Mesenchymal stem cell (in vitro differentiated cells and primary cell): ENCODE data around the gene CDH24.

Source experiments
- DNase-seq: peaks from one replicate; pipeline ENCODE4 v3.0.0-alpha.2; 2013
- H2AFZ ChIP-seq: one replicate; pipeline ENCODE4 v1.6.1; 2013; ENCODE audit warnings: low read depth, mild to moderate bottlenecking, control low read depth, inconsistent platforms, low read length, moderate library complexity
- H2AK5ac ChIP-seq: 2 replicates; pipeline ENCODE4 v1.6.1; 2013; ENCODE audit warnings: low read length, moderate library complexity, mild to moderate bottlenecking, inconsistent platforms; ENCODE audit not compliant: severe bottlenecking
- H2BK120ac ChIP-seq: one replicate; pipeline ENCODE4 v1.6.1; 2013; ENCODE audit warnings: low read depth, mild to moderate bottlenecking, inconsistent platforms, low read length, moderate library complexity
- H2BK12ac ChIP-seq, 2 experiments: one replicate each; pipeline ENCODE4 v1.6.1; 2013; ENCODE audit warnings: inconsistent platforms in 2 of 2, low read length in 2 of 2, mild to moderate bottlenecking in 2 of 2, moderate library complexity in 2 of 2, control low read depth in 1 of 2
- H2BK15ac ChIP-seq: one replicate; pipeline ENCODE4 v1.6.1; 2013; ENCODE audit warnings: mild to moderate bottlenecking, low read depth, inconsistent platforms; ENCODE audit not compliant: poor library complexity, severe bottlenecking
- H2BK5ac ChIP-seq: 2 replicates; pipeline ENCODE4 v1.6.1; 2013; ENCODE audit warnings: low read depth, mild to moderate bottlenecking, low read length, control low read depth, inconsistent platforms; ENCODE audit not compliant: poor library complexity, severe bottlenecking
- H3K14ac ChIP-seq, 2 experiments: one replicate each; pipeline ENCODE4 v1.6.1; 2013; ENCODE audit warnings: inconsistent platforms in 2 of 2, low read length in 2 of 2, control low read depth in 1 of 2, mild to moderate bottlenecking in 1 of 2, moderate library complexity in 1 of 2
- H3K18ac ChIP-seq, 2 experiments: one replicate each; pipeline ENCODE4 v1.6.1; 2013; ENCODE audit warnings: inconsistent platforms in 2 of 2, low read length in 2 of 2, control low read depth in 1 of 2, low read depth in 1 of 2, mild to moderate bottlenecking in 1 of 2
- H3K23ac ChIP-seq, 2 experiments: one replicate each; pipeline ENCODE4 v1.6.1; 2013; ENCODE audit warnings: inconsistent platforms in 2 of 2, low read length in 2 of 2, mild to moderate bottlenecking in 2 of 2, moderate library complexity in 2 of 2, control low read depth in 1 of 2
- H3K27ac ChIP-seq: 2 replicates; pipeline ENCODE4 v1.5.1; 2013; ENCODE audit warnings: mild to moderate bottlenecking, moderate library complexity, low read length, control low read depth, inconsistent platforms; ENCODE audit not compliant: poor library complexity, severe bottlenecking
- H3K27me3 ChIP-seq, 2 experiments: 2 replicates each; pipeline versions ENCODE4 v1.6.1 to v1.7.0; 2013; ENCODE audit warnings: low read length in 2 of 2, mild to moderate bottlenecking in 2 of 2, moderate library complexity in 2 of 2, control low read depth in 1 of 2, inconsistent platforms in 1 of 2; ENCODE audit not compliant: control insufficient read depth in 1 of 2, insufficient read depth in 1 of 2
- H3K36me3 ChIP-seq, 2 experiments: 2 replicates each; pipeline versions ENCODE4 v1.6.1 to v1.7.0; 2013; ENCODE audit warnings: low read length in 2 of 2, control low read depth in 1 of 2, inconsistent platforms in 1 of 2, low read depth in 1 of 2, mild to moderate bottlenecking in 1 of 2; ENCODE audit not compliant: insufficient read depth in 2 of 2, control insufficient read depth in 1 of 2
- H3K4ac ChIP-seq, 2 experiments: one replicate each; pipeline ENCODE4 v1.6.1; 2013; ENCODE audit warnings: inconsistent platforms in 2 of 2, low read length in 2 of 2, mild to moderate bottlenecking in 2 of 2, moderate library complexity in 2 of 2, control low read depth in 1 of 2, low read depth in 1 of 2
- H3K4me1 ChIP-seq: 2 replicates; pipeline ENCODE4 v1.6.1; 2013; ENCODE audit warnings: low read depth, low read length, control low read depth; ENCODE audit not compliant: control insufficient read depth, insufficient read depth
- H3K4me2 ChIP-seq: 2 replicates; pipeline ENCODE4 v1.6.1; 2013; ENCODE audit warnings: low read length, mild to moderate bottlenecking, inconsistent platforms; ENCODE audit not compliant: poor library complexity, severe bottlenecking
- H3K4me3 ChIP-seq, 2 experiments: 2 replicates each; pipeline versions ENCODE4 v1.5.1 to v1.7.0; 2013; ENCODE audit warnings: low read length in 2 of 2, mild to moderate bottlenecking in 2 of 2, control low read depth in 1 of 2, low read depth in 1 of 2; ENCODE audit not compliant: insufficient read depth in 1 of 2
- H3K79me1 ChIP-seq: replicated peaks from 2 replicates; pipeline ENCODE4 v1.6.1; 2013; ENCODE audit warnings: mild to moderate bottlenecking, control low read depth, low read length, inconsistent platforms; ENCODE audit not compliant: poor library complexity, severe bottlenecking
- H3K9ac ChIP-seq: 2 replicates; pipeline ENCODE4 v1.7.0; 2013; ENCODE audit warnings: mild to moderate bottlenecking, low read length, moderate library complexity
- H3K9me3 ChIP-seq: 2 replicates; pipeline ENCODE4 v1.7.0; 2013; ENCODE audit warnings: mild to moderate bottlenecking, low read length; ENCODE audit not compliant: control insufficient read depth
- H4K8ac ChIP-seq: one replicate; pipeline ENCODE4 v1.6.1; 2013; ENCODE audit warnings: inconsistent platforms, mild to moderate bottlenecking, low read length, moderate library complexity
- H4K91ac ChIP-seq: one replicate; pipeline ENCODE4 v1.6.1; 2013; ENCODE audit warnings: mild to moderate bottlenecking, low read length, inconsistent platforms
- WGBS: methylation state at CpG from one replicate; pipeline ENCODE4 v1.1.7; 2013; ENCODE audit warnings: mixed read lengths; 5-methylcytosine and 5-hydroxymethylcytosine counted together

The CDH24 gene

GRCh38 chr14:23062002-23062401 is 4.7 kb upstream of the CDH24 start:
- no peaks in the 10 kb centered on the region for H3K27me3 ChIP-seq
- peak overlapping the region in 1 of 2 experiments; percentile 41 for H3K4me3 ChIP-seq
- H3K36me3 ChIP-seq: peaks cover 66 to 77% of the 10 kb centered on the region in 2 experiments
- H2BK120ac ChIP-seq: no peak overlapping the region
- H3K9ac ChIP-seq: peak overlapping the region; percentile 65
- DNase-seq: peak; percentile 95
- WGBS: 0% methylated on average over 4 of the region's 4 CpGs
- no peaks in the 10 kb centered on the region for H3K9me3 ChIP-seq
- peaks cover 6% of the 10 kb centered on the region for H3K79me1 ChIP-seq
- peak overlapping the region in 1 of 2 experiments; percentile 48 for H3K4ac ChIP-seq
- no peak overlapping the region for H3K4me2 ChIP-seq
- H2BK12ac ChIP-seq: peak overlapping the region in 1 of 2 experiments; percentile 61
- H3K14ac ChIP-seq: no peak overlapping the region
- H3K27ac ChIP-seq: peak overlapping the region; percentile 92
- H4K91ac ChIP-seq: peak overlapping the region; percentile 61
- no peak overlapping the region for H2AFZ ChIP-seq
- peaks cover 27% of the 10 kb centered on the region for H3K4me1 ChIP-seq
- H2BK5ac ChIP-seq: peak overlapping the region; percentile 32
- no peak overlapping the region for H2BK15ac ChIP-seq
- H4K8ac ChIP-seq: no peak overlapping the region
- H3K18ac ChIP-seq: peak overlapping the region in 1 of 2 experiments; percentile 46
- no peak overlapping the region for H3K23ac ChIP-seq
- H2AK5ac ChIP-seq: peak overlapping the region; percentile 93

- H3K27ac ChIP-seq: peak overlapping the region; percentile 8
- no peak overlapping the region for H3K4ac ChIP-seq
- peaks cover 59 to 65% of the 10 kb centered on the region in 2 experiments for H3K36me3 ChIP-seq
- no peaks in the 10 kb centered on the region for H3K27me3 ChIP-seq
- no peak overlapping the region for H3K18ac ChIP-seq
- 91% methylated on average over 15 of the region's 17 CpGs for WGBS
- H3K9ac ChIP-seq: no peak overlapping the region
- peaks cover 10% of the 10 kb centered on the region for H3K79me1 ChIP-seq
- no peak overlapping the region for H3K4me2 ChIP-seq
- no peak overlapping the region for H4K91ac ChIP-seq
- H3K23ac ChIP-seq: no peak overlapping the region
- H4K8ac ChIP-seq: peak overlapping the region; percentile 10
- no peak overlapping the region for H2AFZ ChIP-seq
- H3K4me1 ChIP-seq: peaks cover 35% of the 10 kb centered on the region
- H2BK120ac ChIP-seq: no peak overlapping the region
- no peaks in the 10 kb centered on the region for H3K9me3 ChIP-seq
- no peak overlapping the region for H2BK5ac ChIP-seq
- H2BK12ac ChIP-seq: no peak overlapping the region
- peak overlapping the region; percentile 59 for H2AK5ac ChIP-seq
- no peak overlapping the region for H3K14ac ChIP-seq
- no peak overlapping the region for H3K4me3 ChIP-seq
- DNase-seq: no peak
- H2BK15ac ChIP-seq: no peak overlapping the region
Measured at GRCh38 chr14:23060536-23061260, 3.4 kb upstream of the CDH24 start.

GRCh38 chr14:23058654-23059504 is 1.6 kb upstream of the CDH24 start:
- Histone ChIP-seq H4K91ac (no peak overlapping the region), H2BK15ac (no peak overlapping the region), H3K9ac (no peak overlapping the region), H3K18ac (no peak overlapping the region), H3K36me3 (peaks cover 47 to 56% of the 10 kb centered on the region in 2 experiments), H3K23ac (no peak overlapping the region), H3K79me1 (peaks cover 9% of the 10 kb centered on the region), H4K8ac (no peak overlapping the region), H3K4ac (peak overlapping the region in 1 of 2 experiments; percentile 53), H2BK120ac (no peak overlapping the region), H3K27ac (peak overlapping the region; percentile 64), H3K4me3 (no peak overlapping the region), H3K4me1 (peaks cover 38% of the 10 kb centered on the region), H2BK5ac (no peak overlapping the region), H3K4me2 (no peak overlapping the region), H3K9me3 (no peaks in the 10 kb centered on the region), H3K14ac (no peak overlapping the region), H3K27me3 (no peaks in the 10 kb centered on the region), H2AFZ (no peak overlapping the region), H2AK5ac (no peak overlapping the region), H2BK12ac (peak overlapping the region in 1 of 2 experiments; percentile 15)
- 92% methylated on average over 32 of the region's 32 CpGs for WGBS
- DNase-seq: no peak
